ENCODE results near the gene SLC22A8.
A peak's percentile ranks its signal among the peaks of the same experiment; 100 is the strongest.
"Not testable (repeated sequence)": the region's sequence is repeated elsewhere in the genome, so short reads cannot be mapped to it uniquely, and the experiment has no call there.

The SLC22A8 gene

DNA sequence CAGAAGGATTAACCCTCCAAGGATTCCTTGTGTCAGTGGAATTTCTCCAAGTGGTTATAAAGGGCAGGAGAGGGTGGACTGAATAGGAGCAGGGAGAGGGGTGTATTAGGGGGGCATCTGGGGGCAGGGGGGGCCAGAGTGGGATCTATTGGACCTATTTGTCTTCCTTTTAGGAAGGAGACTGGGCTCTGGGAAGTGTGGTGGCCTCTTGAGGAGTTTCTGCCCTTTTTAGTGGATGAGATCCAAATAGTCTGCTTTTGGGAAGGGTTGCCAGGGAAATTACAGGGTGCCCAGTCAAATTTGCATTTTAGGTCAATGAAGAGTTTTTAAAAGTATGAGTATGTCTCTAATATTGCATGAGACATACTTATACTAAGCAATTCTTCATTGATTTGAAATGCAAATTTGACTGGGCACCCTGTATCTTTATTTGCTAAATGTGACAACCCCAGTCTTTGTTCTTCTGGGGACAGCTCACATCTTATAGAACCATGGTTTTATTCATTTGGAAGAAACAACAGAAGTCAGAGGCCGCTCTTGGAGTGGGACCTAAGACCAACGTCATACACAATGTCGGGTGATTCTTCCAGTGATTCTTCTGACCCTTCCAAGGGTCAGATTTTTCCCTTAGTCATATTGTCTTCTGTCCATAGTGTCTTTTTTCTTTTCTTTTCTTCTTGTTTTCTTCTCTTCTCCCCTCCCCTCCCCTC lies 30.4 kb downstream of the SLC22A8 start:
- no peak for DNase-seq

DNA sequence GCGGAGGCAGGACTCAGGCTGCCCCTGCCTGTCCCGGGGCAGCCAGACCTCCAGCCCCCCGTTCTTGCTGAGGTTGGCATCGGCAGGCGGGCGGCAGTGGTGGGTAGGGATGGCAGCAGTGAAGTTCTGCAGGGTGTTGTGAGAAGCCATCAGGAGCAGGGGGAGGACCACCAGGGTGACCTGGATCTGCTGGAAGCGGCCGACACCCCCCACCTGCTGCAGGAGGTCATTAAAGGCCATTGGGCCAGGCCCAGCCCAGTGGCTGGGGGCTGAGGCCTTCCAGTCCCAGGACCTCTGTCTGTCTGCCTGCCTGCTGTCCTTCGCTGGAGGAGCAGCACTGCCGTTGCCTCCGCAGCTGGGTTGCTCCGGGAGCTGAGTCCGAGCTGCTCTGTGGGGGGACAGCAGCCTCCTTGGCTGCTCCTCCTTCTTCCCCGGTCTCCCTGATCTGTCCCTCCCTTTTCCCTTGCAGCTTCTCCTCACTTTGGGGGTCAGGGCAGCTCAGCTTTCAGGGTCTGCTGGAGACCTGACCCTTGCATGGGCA lies 31.1 kb downstream of the SLC22A8 start, which contains the start of gene SLC22A6:
TSS of gene SLC22A6 (minus strand) at position 517 of the 541 bp plus-strand sequence. CDS start at position 240, 277 bp downstream.
- DNase-seq: no peak

DNA sequence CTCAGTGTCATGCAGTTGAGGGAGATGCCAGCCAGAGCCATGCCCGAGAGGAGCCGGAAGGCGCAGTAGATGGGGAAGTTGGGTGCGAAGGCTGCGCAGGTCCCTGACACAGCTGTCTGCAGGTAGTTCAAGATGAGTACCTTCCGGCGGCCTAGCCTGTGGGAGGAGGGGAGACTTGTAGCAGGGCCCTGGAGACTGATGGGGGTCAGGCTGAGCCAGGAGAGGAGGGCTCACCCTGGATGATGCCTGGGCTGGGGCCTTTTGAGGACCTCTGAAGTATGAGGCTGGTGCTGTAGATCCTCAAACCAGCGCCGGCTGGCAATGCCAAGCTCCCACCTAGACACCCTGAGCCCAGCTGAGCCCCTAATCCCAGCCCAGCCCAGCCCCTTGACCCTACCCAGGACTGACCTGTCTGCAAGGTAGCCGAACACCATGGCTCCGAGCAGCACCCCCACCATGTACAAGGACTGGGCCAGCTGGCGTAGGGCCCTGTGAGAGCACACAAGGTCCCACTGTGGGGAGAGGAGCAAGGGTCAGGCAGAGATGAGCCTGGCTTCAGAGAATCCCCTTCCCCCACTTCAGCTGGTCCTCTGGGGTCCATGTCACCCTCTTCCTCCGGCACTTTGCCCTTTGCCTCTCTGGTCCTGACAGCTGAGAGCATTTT lies 32.0 kb downstream of the SLC22A8 start:
- DNase-seq: no peak

GRCh38 chr11:62981743-62982142 lies 33.9 kb downstream of the SLC22A8 start:
- DNase-seq: no peak

- no peak for DNase-seq
These were observed 35.4 kb downstream of the SLC22A8 start for GRCh38 chr11:62980133-62980760.

- DNase-seq: no peak
These were observed 39.5 kb downstream of the SLC22A8 start for GRCh38 chr11:62976109-62976508.

DNA sequence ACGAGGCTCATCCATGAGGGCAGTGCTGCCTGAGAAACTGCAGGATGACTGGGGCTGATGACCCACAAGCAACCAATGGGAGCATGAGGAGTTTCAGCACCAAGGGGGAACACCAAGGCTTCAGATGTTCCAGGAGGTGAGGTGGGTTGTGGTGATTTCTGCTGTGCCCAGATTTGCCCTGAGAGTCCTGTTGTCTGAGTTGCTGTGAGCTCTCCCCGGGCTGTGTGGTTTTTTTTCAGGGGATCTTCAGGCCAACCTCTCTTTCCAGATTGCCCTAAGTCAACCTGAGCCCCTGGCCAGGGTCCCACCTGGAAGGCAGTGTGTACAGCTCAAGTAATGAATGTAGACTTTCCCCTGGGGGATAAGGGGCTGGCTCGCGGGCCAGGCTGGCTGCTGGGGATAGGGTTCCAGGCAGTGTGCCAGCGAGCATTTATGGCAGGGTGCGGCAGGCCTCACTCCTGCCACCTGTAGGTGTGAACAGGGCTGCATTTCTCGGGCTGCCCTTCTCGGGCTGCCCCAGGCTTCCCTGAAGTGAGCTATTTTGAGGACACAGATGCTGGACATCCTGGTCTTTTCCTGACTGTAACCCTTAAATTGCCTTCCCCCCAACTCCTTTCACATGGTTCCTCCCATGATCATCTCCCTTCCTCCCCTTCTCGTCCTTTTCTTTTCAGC lies 40.7 kb downstream of the SLC22A8 start:
- DNase-seq: peak in 1 of 2 donors; percentile 27

DNA sequence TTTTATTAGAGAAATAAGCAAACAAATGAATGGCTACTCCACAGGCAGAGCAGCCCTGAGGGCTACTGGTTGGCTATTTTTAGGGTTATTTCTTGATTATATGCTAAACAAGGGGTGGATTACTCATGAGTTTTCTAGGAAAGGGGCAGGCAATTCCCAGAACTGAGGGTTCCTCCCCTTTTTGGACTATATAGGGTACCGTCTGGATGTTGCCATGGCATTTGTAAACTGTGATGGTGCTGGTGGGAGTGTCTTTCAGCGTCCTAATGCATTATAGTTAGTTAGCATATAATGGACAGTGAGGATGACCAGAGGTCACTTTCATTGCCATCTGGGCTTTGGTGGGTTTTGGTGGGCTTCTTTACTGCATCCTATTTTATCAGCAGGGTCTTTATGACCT lies 50.1 kb downstream of the SLC22A8 start:
- no peak for DNase-seq

DNA sequence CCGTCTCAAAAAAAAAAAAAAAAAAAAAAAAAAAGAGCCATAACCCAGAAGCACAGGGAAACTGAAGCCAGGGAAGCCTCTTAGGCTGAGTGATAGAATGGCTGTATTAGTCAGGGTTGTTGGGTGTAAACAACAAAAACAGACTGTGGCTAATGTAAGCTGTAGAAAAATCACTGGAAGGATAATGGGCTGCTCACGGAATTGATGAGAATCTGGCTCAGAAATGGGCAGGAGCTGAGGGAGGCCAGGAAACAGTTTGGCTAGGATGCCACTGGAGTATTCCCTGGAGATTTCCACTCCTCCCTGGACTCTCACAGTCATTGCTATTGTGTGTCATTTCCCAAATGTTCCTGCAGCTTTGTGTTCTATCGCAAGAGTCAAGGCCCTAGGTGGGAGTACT lies 53.2 kb downstream of the SLC22A8 start:
- DNase-seq: no peak

DNA sequence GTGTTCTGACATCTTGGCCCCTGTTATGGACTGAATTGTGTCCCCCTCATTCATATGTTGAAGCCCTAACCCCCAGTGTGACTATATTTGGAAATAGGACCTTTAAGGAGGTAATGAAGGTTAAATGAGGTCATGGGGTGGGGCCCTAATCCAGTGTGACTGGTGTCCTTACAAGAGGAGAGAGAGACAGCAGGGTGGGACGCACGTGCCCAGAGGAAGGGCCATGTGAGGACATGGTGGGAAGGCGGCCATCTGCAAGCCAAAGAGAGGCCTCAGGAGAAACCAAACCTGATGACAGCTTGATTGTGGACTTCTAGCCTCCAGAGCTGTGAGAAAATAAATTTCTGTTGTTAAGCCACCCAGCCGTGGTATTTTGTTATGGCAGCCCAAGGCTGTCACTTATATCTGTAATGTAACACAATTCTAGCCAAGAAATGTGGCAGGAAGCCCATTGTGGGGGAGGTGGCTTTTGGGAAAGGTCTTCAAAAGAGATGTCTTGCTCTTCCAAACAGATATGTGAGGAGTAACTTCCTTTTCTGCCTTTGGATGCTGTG lies 54.5 kb downstream of the SLC22A8 start:
- no peak for DNase-seq

DNA sequence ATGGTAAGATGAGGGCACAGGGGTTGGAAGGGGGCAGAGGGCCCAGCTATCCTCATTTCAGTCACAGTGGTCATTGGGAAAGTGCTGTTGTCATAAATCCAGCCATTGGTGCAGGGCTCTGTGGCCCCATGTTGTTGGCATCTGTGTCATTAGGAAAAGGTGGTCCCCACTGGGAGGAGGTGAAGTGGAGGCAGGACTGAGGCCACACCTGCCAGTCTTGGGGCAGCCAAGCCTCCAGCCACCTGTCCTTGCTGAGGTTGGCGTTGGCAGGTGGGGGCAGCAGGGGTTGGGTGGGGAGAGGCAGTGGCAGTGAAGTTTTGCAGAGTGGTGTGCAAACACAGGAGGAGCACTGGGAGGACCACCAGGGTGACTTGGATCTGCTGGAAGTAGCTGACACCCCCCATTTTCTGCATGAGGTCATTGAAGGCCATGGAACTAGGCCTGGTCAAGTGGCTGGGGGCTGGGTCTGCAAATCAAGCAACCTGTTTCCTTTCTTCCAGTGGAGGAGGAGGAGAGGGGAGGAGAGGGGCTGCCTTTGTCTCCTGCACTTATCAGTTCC lies 56.1 kb downstream of the SLC22A8 start:
- DNase-seq: no peak

DNA sequence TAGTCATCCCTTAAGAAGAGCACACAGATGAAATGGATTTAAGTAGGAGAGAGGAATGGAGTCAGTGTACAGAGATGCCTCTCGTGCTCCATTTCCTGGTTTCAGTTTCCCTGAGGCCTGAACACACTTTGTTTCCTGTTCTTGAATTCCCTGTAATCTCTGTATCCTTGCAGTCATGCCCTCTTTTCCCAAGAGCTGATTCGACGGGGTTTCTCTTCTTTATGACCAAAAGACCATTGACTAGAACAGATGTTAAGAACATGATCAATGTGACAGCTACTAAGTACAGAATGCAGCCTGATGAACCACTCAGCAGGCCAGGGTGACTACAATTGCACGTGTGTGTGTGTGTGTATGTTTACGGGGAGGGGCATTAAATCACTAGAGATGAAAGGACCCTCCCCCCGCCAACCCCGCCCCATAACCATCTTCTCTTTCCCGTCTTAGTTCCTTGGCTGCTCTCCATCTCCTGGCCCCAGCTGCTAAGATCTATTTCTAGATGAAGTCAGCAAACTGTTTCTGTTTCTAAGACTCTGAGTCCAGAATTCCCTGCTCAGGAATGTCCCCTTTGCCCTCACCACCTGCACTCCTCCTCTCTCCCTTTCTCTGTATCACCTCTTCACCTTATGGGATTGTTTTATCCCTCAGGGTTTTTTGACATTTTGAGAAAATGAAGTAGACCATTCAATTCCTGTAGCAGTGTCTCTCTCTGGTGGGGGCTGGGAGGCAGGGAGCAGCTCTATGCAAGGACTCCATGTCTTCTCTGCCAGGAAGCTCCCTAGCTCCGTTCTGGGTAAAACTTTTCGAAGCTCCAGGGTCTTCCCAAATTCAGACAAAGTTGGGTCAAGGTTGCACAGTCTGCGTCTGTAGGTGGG lies 56.9 kb downstream of the SLC22A8 start:
- DNase-seq: no peak

GRCh38 chr11:62957147-62957546 lies 58.5 kb downstream of the SLC22A8 start:
- no peak for DNase-seq

DNA sequence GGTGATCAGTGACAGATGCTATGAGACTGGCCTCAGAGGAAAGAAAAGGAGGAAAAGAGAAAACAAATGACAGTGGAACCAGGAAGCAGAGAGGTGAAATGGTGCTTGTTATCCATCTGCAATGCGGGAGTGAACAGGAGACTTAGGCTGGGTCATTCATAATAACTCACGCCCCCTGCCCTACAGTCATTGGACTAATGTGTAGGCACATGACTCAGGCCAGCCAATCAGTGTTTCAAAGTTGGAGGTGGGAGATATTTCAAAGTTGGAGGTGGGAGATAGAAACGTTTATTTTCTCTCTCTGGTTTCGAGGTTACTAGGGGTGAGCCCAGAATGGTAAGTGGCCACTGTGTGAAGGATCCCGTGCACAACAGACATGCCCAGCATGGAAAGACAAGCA lies 61.2 kb downstream of the SLC22A8 start:
- no peak for DNase-seq

GRCh38 chr11:62953811-62954210 lies 61.8 kb downstream of the SLC22A8 start:
- no peak for DNase-seq

GRCh38 chr11:62948765-62949320 lies 66.8 kb downstream of the SLC22A8 start:
- DNase-seq: no peak

DNA sequence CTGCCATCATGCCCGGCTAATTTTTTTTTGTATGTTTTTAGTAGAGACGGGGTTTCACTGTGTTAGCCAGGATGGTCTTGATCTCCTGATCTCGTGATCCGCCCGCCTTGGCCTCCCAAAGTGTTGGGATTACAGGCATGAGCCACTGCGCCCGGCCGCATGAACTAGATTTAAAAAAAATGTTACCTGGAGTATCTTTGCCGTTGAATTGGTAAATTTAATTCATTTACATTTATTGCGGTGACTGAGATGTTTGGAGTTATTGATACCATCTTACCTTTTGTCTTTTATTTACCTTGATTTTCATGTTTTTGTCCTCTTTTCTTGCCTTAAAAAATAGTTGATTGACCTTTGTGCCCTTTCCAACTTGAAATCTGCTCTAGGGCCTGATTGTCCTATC lies 70.1 kb downstream of the SLC22A8 start:
- DNase-seq: not testable (repeated sequence)
